Activated T-helper 9 cell treated with anti-CD3 and anti-CD28 coated beads, Interleukin-2, amount 50 U/mL, for 16 hours (primary cell): ENCODE results near the gene SORL1.
"Not testable (repeated sequence)": the region's sequence is repeated elsewhere in the genome, so short reads cannot be mapped to it uniquely, and the experiment has no call there.

Source experiments
- DNase-seq: peaks from one replicate; pipeline ENCODE4 v3.0.0-alpha.2; 2020; ENCODE audit warnings: low read depth

The SORL1 gene, protein sequence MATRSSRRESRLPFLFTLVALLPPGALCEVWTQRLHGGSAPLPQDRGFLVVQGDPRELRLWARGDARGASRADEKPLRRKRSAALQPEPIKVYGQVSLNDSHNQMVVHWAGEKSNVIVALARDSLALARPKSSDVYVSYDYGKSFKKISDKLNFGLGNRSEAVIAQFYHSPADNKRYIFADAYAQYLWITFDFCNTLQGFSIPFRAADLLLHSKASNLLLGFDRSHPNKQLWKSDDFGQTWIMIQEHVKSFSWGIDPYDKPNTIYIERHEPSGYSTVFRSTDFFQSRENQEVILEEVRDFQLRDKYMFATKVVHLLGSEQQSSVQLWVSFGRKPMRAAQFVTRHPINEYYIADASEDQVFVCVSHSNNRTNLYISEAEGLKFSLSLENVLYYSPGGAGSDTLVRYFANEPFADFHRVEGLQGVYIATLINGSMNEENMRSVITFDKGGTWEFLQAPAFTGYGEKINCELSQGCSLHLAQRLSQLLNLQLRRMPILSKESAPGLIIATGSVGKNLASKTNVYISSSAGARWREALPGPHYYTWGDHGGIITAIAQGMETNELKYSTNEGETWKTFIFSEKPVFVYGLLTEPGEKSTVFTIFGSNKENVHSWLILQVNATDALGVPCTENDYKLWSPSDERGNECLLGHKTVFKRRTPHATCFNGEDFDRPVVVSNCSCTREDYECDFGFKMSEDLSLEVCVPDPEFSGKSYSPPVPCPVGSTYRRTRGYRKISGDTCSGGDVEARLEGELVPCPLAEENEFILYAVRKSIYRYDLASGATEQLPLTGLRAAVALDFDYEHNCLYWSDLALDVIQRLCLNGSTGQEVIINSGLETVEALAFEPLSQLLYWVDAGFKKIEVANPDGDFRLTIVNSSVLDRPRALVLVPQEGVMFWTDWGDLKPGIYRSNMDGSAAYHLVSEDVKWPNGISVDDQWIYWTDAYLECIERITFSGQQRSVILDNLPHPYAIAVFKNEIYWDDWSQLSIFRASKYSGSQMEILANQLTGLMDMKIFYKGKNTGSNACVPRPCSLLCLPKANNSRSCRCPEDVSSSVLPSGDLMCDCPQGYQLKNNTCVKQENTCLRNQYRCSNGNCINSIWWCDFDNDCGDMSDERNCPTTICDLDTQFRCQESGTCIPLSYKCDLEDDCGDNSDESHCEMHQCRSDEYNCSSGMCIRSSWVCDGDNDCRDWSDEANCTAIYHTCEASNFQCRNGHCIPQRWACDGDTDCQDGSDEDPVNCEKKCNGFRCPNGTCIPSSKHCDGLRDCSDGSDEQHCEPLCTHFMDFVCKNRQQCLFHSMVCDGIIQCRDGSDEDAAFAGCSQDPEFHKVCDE (N-terminal part only)

DNA sequence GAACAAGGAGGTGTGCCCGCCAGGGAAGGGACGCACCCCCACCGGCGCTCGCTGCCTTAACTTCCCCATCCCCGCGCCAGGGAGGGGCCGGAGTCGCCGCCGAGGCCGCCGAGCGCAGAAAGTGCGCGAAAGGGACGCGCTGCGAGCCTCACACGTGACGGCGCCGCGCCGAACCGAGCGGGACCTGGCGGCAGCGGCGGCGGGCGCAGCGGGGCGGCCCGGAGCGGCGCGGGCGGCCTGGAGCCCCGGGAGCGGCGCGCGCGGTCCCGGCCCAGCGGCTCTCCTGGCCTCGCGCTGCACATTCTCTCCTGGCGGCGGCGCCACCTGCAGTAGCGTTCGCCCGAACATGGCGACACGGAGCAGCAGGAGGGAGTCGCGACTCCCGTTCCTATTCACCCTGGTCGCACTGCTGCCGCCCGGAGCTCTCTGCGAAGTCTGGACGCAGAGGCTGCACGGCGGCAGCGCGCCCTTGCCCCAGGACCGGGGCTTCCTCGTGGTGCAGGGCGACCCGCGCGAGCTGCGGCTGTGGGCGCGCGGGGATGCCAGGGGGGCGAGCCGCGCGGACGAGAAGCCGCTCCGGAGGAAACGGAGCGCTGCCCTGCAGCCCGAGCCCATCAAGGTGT, at the start of gene SORL1:
SORL1 (plus strand) TSS at position 329 of the 623 bp plus-strand sequence; CDS start at position 347, 18 bp downstream.
- peak; percentile 69 for DNase-seq

DNA sequence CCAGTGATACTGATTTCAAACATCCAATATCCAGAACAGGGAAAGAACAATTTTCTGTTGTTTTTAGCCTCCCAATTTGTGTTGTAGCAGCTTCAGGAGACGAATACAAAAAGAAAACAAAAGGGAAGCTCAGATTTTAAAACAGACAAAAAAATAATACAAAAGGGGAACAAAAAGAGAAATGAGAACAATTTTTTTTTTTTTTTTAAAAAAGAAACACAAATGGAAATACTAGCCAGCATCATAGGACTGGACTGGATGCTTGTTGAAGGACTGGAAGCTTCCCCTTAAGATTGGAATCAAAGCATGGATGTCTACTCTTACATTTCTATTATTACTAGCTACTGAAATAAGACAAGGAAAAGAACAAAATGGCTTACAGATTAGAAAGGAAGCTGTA, 46.5 kb upstream of the SORL1 start:
- DNase-seq, result no peak

DNA sequence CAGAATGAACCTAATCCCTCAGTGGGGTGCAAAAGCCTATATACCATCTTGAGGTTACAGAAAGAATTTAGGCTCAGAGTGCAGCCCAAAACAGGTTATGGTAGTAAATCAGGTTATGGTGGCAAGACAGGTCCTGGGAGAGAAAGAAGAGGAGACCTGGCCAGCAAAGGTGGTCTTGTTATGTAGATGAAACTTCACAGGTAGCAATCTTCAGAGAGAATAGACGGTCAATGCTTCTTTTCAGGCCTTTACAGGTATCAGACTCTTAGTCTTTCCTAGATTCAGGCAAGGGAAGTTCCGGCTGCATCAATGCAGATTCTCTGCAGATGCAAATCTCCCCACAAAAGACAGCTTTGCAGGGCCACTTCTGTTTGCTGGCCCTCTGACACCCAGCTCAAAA, 45.8 kb upstream of the SORL1 start:
- DNase-seq, result no peak

DNA sequence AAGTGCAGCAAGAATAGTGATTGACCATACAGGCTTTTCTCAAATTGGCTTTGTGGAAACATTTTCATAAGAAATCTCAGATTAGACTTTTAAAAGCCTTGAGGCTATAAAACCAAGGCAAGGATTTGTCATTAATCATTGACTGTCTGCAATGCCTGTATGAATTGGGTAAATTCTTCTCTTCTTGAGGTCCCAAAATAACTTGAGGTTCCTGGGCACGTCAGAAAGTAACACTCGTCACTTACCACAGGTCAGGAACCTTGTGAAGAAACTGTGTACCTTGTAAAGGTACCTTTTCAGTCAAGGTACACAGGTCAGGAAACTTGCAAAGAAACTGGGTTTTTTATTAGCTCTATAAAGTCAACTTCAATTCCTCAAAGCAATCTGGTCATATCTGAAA, 43.3 kb upstream of the SORL1 start:
- DNase-seq, result no peak

DNA sequence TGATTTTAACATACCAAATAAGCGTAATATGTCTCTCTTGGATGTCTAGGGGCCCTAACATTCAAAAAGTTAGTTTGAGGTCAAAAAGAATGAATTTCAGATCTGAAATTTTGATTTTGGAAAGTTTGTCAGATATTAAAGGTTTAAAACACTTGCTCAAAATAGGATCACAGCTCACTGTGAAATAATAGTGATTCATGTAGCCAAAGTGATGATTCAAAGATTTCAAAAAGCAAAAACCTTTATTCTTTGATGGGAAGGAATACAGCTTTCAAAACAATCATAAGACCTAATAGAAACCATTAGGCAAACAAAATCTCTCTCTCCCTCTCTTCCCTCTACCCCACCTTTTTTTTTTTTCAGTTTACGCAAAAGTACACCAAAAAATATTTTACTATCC, 42.1 kb upstream of the SORL1 start:
- DNase-seq, result not testable (repeated sequence)

DNA sequence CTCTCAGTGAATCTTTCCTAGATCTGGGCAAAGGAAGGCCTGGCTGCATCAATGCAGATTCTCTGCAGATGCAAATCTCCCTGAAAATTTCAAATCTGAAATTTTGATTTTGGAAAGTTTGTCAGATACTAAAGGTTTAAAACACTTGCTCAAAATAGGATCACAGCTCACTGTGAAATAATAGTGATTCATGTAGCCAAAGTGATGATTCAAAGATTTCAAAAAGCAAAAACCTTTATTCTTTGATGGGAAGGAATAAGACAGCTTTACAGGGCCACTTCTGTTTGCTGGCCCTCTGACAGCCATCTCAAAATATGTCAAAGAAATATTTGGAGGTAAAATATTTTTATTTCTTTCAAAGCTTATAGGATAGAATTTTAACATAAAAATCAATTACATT, 40.8 kb upstream of the SORL1 start:
- not testable (repeated sequence) for DNase-seq

DNA sequence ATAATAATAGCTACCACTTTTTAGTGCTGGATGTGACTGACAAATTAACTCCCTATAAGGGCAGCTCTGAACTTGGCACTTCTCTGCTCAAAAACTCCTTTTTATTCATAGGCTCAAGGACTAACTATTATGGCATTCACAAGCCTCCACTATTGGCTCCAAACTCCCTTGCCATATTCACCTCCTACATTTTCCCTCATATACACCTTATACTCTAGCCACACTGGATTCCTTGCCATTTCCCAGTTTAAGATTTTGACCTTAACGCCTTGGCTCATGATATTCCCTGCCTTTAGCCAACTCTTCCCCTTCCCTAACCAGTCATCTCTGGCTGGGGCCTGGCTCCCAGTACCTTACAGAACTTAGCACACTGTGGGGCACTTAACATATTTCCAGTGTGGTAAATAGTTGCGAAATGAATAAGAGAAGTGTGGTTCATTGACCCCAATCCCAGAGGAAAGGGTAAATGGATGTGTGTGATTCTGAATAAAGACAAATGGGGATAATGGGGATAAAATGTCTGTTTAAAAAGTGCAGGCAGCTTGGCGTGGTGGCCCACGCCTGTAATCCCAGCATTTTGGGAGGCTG, 40.0 kb upstream of the SORL1 start:
- no peak for DNase-seq

DNA sequence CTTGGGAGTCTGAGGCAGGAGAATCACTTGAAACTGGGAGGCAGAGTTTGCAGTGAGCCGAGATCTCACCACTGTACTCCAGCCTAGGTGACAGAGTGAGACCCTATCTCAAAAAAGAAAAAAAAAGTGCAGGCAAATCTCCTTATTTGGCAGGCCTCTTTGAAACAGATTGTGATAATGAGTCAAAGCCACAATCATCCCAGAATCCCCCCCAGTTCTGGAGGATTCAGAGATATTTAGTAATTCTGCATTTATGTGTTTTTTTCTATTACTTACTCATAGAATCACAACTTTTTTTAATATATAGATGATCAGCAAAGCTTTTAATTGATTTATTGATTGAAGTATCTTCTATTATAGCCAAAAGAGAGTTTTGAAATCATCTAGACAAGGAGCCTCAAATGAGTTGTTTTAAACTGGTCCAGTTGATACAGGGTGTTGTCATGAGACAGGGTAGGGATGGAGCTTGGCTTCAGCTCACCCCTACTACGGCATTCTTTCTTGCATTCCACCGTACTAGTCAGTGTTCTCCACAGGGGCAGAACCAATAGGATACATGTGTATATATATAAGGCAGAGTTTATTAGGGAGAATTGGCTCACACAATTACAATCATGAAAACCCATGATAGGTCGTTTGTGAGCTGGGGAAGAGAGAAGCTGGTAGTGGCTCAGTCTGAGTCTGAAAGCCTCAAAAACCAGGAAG, 39.3 kb upstream of the SORL1 start:
- DNase-seq, result no peak

DNA sequence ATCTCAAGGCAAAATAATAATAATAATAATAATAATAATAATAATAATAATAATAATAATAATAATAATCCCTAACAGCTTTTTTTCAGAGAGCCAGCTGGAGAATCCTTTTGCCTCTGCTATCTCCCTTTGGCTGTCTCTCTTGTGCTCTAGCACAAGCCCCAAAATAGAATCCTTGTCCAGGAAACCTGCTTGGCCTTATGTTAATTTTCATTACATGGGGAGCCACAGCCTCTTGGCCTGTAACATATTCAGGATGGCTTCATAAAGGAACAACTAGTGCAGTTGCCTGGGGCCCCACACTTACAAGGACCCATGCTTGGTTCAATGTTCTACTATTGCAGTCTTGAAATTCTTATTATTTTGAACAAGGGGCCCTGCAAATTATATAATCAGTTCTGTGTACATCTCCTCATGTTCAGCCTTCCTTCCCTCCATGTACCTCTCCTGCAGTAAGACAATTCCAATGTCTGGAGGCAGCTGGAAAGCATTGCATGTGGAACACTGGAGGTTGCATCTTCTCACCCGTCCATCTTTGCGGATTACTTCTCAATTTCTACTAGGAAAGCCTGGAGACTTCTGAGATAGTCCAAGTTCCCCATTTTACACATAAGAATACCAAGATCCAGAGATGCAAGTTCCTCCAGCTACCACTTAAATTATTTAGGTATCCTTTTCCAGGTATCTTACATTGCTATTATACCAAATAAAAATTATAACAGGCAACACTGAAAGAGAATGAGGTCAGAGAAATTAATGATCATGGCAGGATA, 37.8 kb upstream of the SORL1 start:
- DNase-seq, result no peak

DNA sequence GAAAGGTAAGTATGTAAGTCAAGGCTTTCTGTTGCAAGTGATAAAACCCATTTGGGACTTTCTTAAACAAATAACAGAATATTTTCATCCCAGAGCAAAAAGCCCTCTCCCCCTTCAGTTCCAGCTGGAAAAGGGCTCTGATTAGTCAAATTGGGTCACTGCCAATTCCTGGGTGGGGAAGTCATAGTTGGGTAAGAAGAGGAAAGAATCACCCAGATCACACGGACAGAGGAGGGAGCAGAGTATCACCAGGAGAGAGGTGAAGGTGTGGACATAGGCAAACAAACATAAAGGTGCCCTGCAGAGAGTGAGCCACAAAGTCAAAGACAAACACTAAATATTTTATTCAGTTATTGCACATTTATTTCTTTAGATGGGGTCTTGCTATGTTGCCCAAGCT, 36.3 kb upstream of the SORL1 start:
- no peak for DNase-seq

DNA sequence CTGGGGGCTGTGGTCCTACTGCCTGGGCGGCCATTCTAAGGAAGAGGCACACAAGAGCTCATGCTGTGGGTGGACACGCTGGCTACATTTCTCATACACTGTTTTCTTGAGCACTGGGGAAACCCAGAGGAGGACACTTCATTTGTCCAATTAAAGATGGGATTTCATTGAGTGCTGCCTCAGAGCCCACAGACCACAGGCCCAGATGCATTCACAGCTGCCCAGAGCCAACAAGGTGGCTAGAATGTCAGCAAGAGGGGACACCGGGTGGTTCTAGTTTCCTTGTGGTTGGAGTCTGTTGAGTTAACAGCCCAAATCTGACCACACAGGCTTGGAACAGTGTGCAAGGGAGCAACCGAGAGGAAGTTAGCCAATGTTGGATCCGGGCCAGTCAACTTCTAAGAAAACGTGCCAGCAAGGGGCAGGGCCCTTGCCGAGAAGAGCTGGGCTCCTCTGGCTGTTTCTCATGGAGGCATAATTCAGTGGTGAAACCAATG, 35.0 kb upstream of the SORL1 start:
- peak; percentile 3 for DNase-seq

DNA sequence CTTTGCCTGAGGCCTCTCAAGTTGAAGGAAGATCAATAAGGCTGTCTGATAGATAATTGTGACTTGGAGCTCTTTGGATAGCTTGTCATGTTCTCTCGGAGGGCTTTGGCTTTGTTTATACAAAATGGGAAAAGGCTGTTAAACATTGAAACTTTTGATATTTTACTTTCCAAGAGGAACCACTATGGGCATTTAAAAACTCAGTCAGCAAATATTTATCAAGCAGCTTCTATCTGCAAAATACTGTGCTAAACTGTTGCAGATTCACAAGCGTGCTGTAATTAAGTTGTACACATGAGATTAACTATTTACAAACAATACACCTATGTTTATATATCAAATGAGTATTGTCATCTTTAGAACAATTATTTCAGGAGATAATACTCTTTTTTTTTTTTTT, 34.5 kb upstream of the SORL1 start:
- DNase-seq, result no peak

DNA sequence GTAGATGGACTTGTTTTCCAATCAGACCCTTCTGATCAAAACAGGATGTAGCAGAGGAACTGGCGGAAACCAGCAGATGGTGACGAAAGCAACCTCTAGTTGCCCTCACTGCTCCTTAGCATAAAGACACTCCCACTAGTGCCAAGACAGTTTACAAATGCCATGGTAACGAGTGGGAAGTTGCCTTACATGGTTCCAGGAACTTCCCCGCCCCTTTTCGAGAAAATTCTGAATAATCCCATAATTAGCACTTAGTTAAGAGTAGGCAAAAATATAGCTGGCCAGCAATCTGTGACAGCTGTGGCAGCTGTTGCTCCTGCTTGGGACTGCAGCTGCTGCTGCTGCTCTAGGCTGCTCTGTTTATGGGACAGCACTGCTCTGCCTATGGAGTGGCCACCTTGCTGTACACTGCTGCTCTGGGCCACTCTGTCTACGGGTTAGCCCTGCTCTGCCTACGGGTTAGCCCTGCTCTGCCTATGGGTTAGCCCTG, 33.4 kb upstream of the SORL1 start:
- peak; percentile 5 for DNase-seq

DNA sequence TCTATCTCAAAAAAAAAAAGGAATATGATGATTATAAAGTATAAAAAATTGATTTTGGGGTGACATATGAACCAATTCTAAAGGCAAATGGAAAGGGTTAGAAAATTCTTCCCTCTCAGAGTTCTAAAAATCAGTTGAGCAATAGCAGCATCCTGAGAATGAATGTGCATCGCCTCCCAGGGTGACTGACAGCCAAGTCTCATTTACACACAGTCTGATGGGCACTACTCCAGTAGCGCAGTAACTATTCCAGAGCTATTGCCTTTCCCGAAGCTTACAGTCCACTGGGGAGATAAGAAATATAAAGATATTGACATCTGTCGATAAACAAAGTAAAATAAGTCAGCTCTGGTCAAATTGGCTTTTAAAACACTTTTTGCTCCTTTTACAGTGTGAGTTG, 32.3 kb upstream of the SORL1 start:
- DNase-seq, result no peak

DNA sequence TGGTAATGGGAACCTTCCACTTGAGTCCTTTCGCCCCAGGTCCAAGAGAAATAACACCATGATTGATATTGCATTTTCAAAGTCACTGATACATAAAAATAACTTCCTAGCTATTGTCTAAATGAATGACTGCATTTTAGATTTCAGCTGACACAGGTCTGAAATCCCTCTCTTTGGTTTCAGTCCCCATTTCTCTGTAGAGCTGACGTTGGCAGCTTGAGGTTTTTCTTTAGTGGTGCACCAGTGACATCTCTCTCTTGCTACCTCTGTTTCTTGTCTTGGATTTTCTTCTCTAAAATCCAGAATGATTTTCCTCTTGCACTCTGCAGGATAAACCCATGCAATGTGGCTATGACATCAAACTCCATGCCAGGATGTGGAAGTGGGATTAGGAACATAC, 31.7 kb upstream of the SORL1 start:
- DNase-seq, result no peak

DNA sequence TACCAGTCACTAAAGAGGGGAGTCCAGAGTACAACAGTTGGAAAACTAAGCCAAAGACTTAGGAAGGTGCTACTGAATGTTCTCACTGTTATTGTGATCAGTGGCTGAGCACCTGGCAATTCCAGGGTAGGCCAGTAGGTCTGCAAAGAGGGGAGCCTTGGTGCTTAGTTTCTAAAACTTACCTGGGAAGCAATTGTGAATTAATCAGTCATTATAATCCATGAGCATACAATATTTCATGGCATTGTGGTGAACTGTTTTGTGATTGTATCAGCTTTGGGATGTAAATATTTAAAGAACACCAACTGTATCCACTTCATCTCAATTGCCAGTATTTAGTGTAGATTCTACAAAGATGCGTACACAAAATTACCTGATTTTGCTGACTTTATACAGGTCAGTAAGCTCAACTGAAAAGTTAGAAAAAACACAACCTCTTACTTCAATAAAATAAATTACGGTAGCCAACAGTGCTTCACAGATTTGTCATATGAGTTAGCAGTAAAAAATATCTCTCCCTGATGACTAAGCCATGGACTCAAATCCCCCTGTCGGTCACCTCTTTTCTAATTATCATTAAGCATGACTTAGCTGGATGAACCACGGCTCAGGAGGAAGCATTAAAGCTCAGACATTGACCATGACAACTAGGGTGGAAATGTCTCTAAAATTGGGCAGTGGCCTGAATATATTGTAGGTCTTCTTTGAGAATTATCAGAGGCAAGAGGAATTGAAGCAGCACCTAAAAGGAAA, 30.8 kb upstream of the SORL1 start:
- DNase-seq, result no peak

DNA sequence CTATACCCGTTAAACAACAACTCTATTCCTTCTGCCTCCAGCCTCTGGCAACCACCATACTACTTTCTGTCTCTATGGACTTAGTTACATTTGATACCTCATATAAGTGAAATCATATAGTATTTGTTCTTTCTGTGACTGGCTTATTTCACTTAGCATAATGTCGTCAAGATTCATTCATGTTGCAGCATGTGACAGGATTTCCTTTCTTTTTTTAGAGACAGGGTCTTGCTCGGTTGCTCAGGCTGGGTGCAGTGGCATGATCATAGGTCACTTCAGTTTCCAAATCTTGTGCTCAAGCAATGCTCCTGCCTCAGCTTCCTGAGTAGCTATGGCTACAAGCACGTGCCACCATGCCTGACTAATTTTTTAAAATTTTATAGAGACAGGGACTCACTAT, 29.4 kb upstream of the SORL1 start:
- DNase-seq, result no peak

DNA sequence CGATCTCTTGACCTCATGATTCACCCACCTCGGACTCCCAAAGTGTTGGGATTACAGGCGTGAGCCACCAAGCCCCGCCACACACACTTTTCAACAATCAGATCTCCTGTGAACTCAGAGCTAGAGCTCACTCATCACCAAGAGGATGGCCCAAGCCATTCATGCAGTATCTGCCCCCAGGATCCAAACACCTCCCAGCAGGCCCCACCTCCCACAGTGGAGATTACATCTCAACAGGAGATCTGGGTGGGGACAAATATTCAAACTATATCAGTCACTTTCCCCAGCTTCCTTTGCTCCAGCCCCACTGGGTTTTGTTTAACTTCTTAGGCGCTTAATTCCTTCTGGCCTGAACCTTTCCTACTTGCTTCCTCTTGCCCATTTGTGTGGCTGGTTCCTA, 26.3 kb upstream of the SORL1 start:
- DNase-seq, result no peak
